ENCODE data around the gene GIMAP7. TPM values are rescaled to one million over a fixed set of nuclear protein-coding genes. Genes with fewer than 3 reads are reported as not detected.

Gene GIMAP7
- total RNA-seq (ENCODE audit: low replicate concordance), result not detected in 2 replicates

GRCh38 chr7:150514748-150515222 is at the start of gene GIMAP7:
Gene GIMAP7, plus strand, starts transcription at chr7:150514872. Its CDS starts 5,103 bp downstream, at chr7:150519975.
- H3K4me3 Mint-ChIP-seq, result no peak within 1 kb of the TSS
- no peaks in the 10 kb centered on the region for H3K9me3 ChIP-seq (ENCODE audit: low read depth)
- no peak for TF ChIP-seq EZH2phosphoT487 (IDR thresholded peaks at IDR 0.05)
- peaks cover 8% of the 10 kb centered on the region for H3K27me3 Mint-ChIP-seq (ENCODE audit: insufficient read depth, low read depth)
- no peak within 1 kb of the TSS for H3K9ac ChIP-seq
- no peak within 1 kb of the TSS for H3K27ac ChIP-seq
- peaks cover 2% of the 10 kb centered on the region for H3K9me3 Mint-ChIP-seq
- H3F3A ChIP-seq (ENCODE audit: low read depth), result no peaks in the 10 kb centered on the region
- H2AFZ ChIP-seq (replicated peaks), result no peak within 1 kb of the TSS
- H3K4me1 ChIP-seq, result no peaks in the 10 kb centered on the region
- H3K36me3 Mint-ChIP-seq, result no peaks in the 10 kb centered on the region
- H3K27me3 ChIP-seq, result peaks cover 4% of the 10 kb centered on the region
- H3K27ac Mint-ChIP-seq, result no peak within 1 kb of the TSS
- no peaks in the 10 kb centered on the region for H3K79me2 ChIP-seq (ENCODE audit: low read depth)
- no peaks in the 10 kb centered on the region for H3K4me1 Mint-ChIP-seq
- H3K4me3 ChIP-seq, result no peak within 1 kb of the TSS
- no peaks in the 10 kb centered on the region for H3K36me3 ChIP-seq
- H4K20me1 ChIP-seq (ENCODE audit: low read depth), result no peaks in the 10 kb centered on the region
- no peak for DNase-seq (ENCODE audit: low spot score)
- no peak within 1 kb of the TSS for H3K4me2 ChIP-seq

DNA sequence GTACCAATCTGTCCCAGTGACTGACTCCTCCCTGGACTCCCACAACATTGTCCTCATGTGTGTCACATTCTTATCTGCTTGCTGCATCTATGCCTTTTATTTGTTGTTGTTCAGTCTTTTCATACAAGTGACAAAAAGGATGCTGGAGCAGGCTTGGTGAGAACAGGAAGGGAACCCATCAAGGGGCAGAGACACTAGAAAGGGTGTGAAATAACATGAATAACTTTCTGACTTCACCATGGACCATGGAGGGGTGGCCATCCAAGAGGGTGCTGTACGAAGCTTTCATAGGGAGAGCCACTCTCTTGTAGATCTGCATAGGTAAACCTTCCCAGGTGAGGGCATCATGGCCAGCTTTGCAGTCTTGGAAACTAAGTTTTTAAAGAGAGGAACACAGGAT is 49.7 kb upstream of the GIMAP7 start:
- H3K27me3 Mint-ChIP-seq (ENCODE audit: insufficient read depth, low read depth), result peaks cover 20% of the 10 kb centered on the region

DNA sequence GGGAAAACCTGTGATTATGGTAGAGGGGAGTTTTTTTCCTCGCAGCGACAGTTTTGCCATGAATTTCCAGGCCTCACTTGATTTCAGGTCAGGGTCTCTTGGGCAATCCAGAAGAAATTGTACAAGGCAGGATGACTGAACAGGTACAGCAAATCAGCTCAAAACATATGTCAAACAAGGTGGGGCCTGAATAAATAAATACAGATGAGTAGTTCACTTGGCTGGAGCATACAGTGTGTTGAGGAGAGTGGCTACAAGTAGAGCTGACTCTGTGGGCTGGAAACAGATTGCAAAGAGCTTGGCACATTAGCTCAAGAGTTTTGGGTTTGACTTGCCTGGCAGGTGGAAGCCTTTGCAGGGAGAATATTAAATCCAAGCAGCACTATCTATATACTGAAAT is 49.3 kb upstream of the GIMAP7 start:
- Histone ChIP-seq H3K9me3 (ENCODE audit: low read depth) (no peaks in the 10 kb centered on the region), H3K36me3 (no peaks in the 10 kb centered on the region), H3K27me3 (peaks cover 41% of the 10 kb centered on the region), H3F3A (ENCODE audit: low read depth) (no peaks in the 10 kb centered on the region), H3K4me1 (no peaks in the 10 kb centered on the region), H3K27ac (no peak overlapping the region), H4K20me1 (ENCODE audit: low read depth) (no peaks in the 10 kb centered on the region), H2AFZ (replicated peaks) (no peak overlapping the region), H3K4me2 (no peak overlapping the region), H3K79me2 (ENCODE audit: low read depth) (no peaks in the 10 kb centered on the region), H3K9ac (no peak overlapping the region), H3K4me3 (no peak overlapping the region)
- H3K4me3 Mint-ChIP-seq, result no peak overlapping the region
- H3K27me3 Mint-ChIP-seq (ENCODE audit: insufficient read depth, low read depth), result peaks cover 20% of the 10 kb centered on the region
- no peaks in the 10 kb centered on the region for H3K36me3 Mint-ChIP-seq
- no peak for DNase-seq (ENCODE audit: low spot score)
- H3K27ac Mint-ChIP-seq, result no peak overlapping the region
- H3K9me3 Mint-ChIP-seq, result peaks cover 9% of the 10 kb centered on the region
- no peaks in the 10 kb centered on the region for H3K4me1 Mint-ChIP-seq
- TF ChIP-seq, protein P1, sequence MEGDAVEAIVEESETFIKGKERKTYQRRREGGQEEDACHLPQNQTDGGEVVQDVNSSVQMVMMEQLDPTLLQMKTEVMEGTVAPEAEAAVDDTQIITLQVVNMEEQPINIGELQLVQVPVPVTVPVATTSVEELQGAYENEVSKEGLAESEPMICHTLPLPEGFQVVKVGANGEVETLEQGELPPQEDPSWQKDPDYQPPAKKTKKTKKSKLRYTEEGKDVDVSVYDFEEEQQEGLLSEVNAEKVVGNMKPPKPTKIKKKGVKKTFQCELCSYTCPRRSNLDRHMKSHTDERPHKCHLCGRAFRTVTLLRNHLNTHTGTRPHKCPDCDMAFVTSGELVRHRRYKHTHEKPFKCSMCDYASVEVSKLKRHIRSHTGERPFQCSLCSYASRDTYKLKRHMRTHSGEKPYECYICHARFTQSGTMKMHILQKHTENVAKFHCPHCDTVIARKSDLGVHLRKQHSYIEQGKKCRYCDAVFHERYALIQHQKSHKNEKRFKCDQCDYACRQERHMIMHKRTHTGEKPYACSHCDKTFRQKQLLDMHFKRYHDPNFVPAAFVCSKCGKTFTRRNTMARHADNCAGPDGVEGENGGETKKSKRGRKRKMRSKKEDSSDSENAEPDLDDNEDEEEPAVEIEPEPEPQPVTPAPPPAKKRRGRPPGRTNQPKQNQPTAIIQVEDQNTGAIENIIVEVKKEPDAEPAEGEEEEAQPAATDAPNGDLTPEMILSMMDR (IDR thresholded peaks at IDR 0.05), result no peak
- TF ChIP-seq EZH2phosphoT487 (IDR thresholded peaks at IDR 0.05), result no peak
- no peak for TF ChIP-seq EZH2 (IDR thresholded peaks at IDR 0.05)

More for the DNA sequence above, 49.7 kb upstream of the GIMAP7 start:
- Histone ChIP-seq H4K20me1 (ENCODE audit: low read depth) (no peaks in the 10 kb centered on the region), H3K27ac (no peak overlapping the region), H3K9me3 (ENCODE audit: low read depth) (no peaks in the 10 kb centered on the region), H3K4me2 (no peak overlapping the region), H3K4me3 (no peak overlapping the region), H3K79me2 (ENCODE audit: low read depth) (no peaks in the 10 kb centered on the region), H3K9ac (no peak overlapping the region), H2AFZ (replicated peaks) (no peak overlapping the region), H3F3A (ENCODE audit: low read depth) (no peaks in the 10 kb centered on the region), H3K36me3 (no peaks in the 10 kb centered on the region), H3K4me1 (no peaks in the 10 kb centered on the region), H3K27me3 (peaks cover 41% of the 10 kb centered on the region)
- no peaks in the 10 kb centered on the region for H3K4me1 Mint-ChIP-seq
- H3K4me3 Mint-ChIP-seq, result no peak overlapping the region
- H3K27ac Mint-ChIP-seq, result no peak overlapping the region
- no peak for DNase-seq (ENCODE audit: low spot score)
- H3K9me3 Mint-ChIP-seq, result peaks cover 9% of the 10 kb centered on the region
- H3K36me3 Mint-ChIP-seq, result no peaks in the 10 kb centered on the region
- no peak for TF ChIP-seq EZH2 (IDR thresholded peaks at IDR 0.05)
- TF ChIP-seq, protein P1 (IDR thresholded peaks at IDR 0.05), result no peak
- TF ChIP-seq EZH2phosphoT487 (IDR thresholded peaks at IDR 0.05), result no peak

- Histone ChIP-seq H3K4me1 (no peaks in the 10 kb centered on the region), H3K79me2 (ENCODE audit: low read depth) (no peaks in the 10 kb centered on the region), H3K4me3 (no peak overlapping the region), H3K36me3 (no peaks in the 10 kb centered on the region), H3K4me2 (no peak overlapping the region), H4K20me1 (ENCODE audit: low read depth) (no peaks in the 10 kb centered on the region), H3F3A (ENCODE audit: low read depth) (no peaks in the 10 kb centered on the region), H3K27me3 (peaks cover 41% of the 10 kb centered on the region), H3K27ac (no peak overlapping the region), H3K9me3 (ENCODE audit: low read depth) (no peaks in the 10 kb centered on the region), H2AFZ (replicated peaks) (no peak overlapping the region), H3K9ac (no peak overlapping the region)
- no peaks in the 10 kb centered on the region for H3K4me1 Mint-ChIP-seq
- no peak for TF ChIP-seq EZH2phosphoT487 (IDR thresholded peaks at IDR 0.05)
- TF ChIP-seq, protein P1 (IDR thresholded peaks at IDR 0.05), result no peak
- TF ChIP-seq EZH2 (IDR thresholded peaks at IDR 0.05), result no peak
- H3K27ac Mint-ChIP-seq, result no peak overlapping the region
- H3K27me3 Mint-ChIP-seq (ENCODE audit: insufficient read depth, low read depth), result peaks cover 20% of the 10 kb centered on the region
- H3K9me3 Mint-ChIP-seq, result peaks cover 9% of the 10 kb centered on the region
- H3K4me3 Mint-ChIP-seq, result no peak overlapping the region
- DNase-seq (ENCODE audit: low spot score), result no peak
- no peaks in the 10 kb centered on the region for H3K36me3 Mint-ChIP-seq
Measured at GRCh38 chr7:150466477-150466876, 48.2 kb upstream of the GIMAP7 start.

All from neural progenitor cell (in vitro differentiated cells).